ENCODE measurements around the gene ZNF92.

GRCh38 chr7:65354263-65354662, 19.4 kb upstream of the ZNF92 start:
- TF ChIP-seq HOXA7 (CRISPR knock-in tag; IDR thresholded peaks at IDR 0.05; ENCODE audit: borderline replicate concordance): no peak
- no peak for TF ChIP-seq ZNF366 (tag by site-specific recombination; conservative IDR thresholded peaks at IDR 0.05)
- TF ChIP-seq CTCF (tag by site-specific recombination; IDR thresholded peaks at IDR 0.05): no peak
- TF ChIP-seq ZNF501 (tag by site-specific recombination; IDR thresholded peaks at IDR 0.05): no peak
- no peak for TF ChIP-seq ZBTB20 (tag by site-specific recombination; IDR thresholded peaks at IDR 0.05)
- TF ChIP-seq REST (tag by site-specific recombination; IDR thresholded peaks at IDR 0.05): no peak
- TF ChIP-seq ZNF140 (tag by site-specific recombination; IDR thresholded peaks at IDR 0.05): no peak
- no peak for TF ChIP-seq ZNF785 (tag by site-specific recombination; IDR thresholded peaks at IDR 0.05)
- TF ChIP-seq ZBTB21 (tag by site-specific recombination; IDR thresholded peaks at IDR 0.05): no peak
- TF ChIP-seq ZSCAN30 (tag by site-specific recombination; IDR thresholded peaks at IDR 0.05): no peak
- TF ChIP-seq KLF8 (tag by site-specific recombination; IDR thresholded peaks at IDR 0.05): no peak
- TF ChIP-seq ZNF302 (tag by site-specific recombination; IDR thresholded peaks at IDR 0.05; ENCODE audit: low read depth): no peak
- TF ChIP-seq ZNF274 (IDR thresholded peaks at IDR 0.05; ENCODE audit: low read length): no peak
- no peak for TF ChIP-seq ZNF274 (tag by site-specific recombination; IDR thresholded peaks at IDR 0.05; ENCODE audit: borderline replicate concordance)
- no peak for TF ChIP-seq ZNF24 (tag by site-specific recombination; IDR thresholded peaks at IDR 0.05)

Measured in HEK293 (cell line).